Forelimb muscle (tissue), 1 donor: ENCODE measurements around the gene ANGPTL4. TPM values are rescaled to one million over a fixed set of nuclear protein-coding genes. Genes with fewer than 3 reads are reported as not detected.
"Not testable (repeated sequence)": the region's sequence is repeated elsewhere in the genome, so short reads cannot be mapped to it uniquely, and the experiment has no call there.

Experiments used
- DNase-seq: peaks from one replicate; pipeline ENCODE4 v3.0.0-alpha.2; 2013; ENCODE audit warnings: low read depth
- polyA plus RNA-seq: library from polyadenylated mRNA; unstranded; fragments of 120-200 nt; gene quantifications from one replicate; pipeline ENCODE4 v1.2.1, GENCODE V29; 2013; ENCODE audit not compliant: insufficient read length

Gene ANGPTL4
- polyA plus RNA-seq, 1 donor: 1.5 TPM

- peak; percentile 98 for DNase-seq
These were observed 26.1 kb downstream of the ANGPTL4 start, which contains the start of gene RAB11B for GRCh38 chr19:8389891-8390616. Gene RAB11B (plus strand): TSS chr19:8390360. CDS start chr19:8390417, 57 bp downstream.

- DNase-seq: peak; percentile 48
These were observed 26.6 kb downstream of the ANGPTL4 start for GRCh38 chr19:8390617-8390981.

GRCh38 chr19:8391198-8392016 lies 27.5 kb downstream of the ANGPTL4 start:
- no peak for DNase-seq

- DNase-seq: no peak
These were observed 28.1 kb downstream of the ANGPTL4 start for GRCh38 chr19:8392017-8392591.

- no peak for DNase-seq
These were observed 29.4 kb downstream of the ANGPTL4 start for GRCh38 chr19:8393192-8393870.

GRCh38 chr19:8393871-8394250 lies 29.9 kb downstream of the ANGPTL4 start:
- DNase-seq: no peak

GRCh38 chr19:8395621-8396082 lies 31.7 kb downstream of the ANGPTL4 start:
- no peak for DNase-seq

- no peak for DNase-seq
These were observed 32.2 kb downstream of the ANGPTL4 start for GRCh38 chr19:8396185-8396562.

GRCh38 chr19:8396563-8397203 lies 32.7 kb downstream of the ANGPTL4 start:
- no peak for DNase-seq

- no peak for DNase-seq
These were observed 33.3 kb downstream of the ANGPTL4 start for GRCh38 chr19:8397271-8397670.

GRCh38 chr19:8397746-8398310 lies 33.9 kb downstream of the ANGPTL4 start:
- no peak for DNase-seq

GRCh38 chr19:8398311-8398771 lies 34.4 kb downstream of the ANGPTL4 start:
- DNase-seq: no peak

- no peak for DNase-seq
These were observed 35.8 kb downstream of the ANGPTL4 start for GRCh38 chr19:8399681-8400188.

GRCh38 chr19:8401981-8402411 lies 38.0 kb downstream of the ANGPTL4 start:
- DNase-seq: no peak

GRCh38 chr19:8403098-8403819 lies 39.3 kb downstream of the ANGPTL4 start:
- no peak for DNase-seq

- no peak for DNase-seq
These were observed 39.8 kb downstream of the ANGPTL4 start for GRCh38 chr19:8403820-8404109.

GRCh38 chr19:8404391-8405151 lies 40.6 kb downstream of the ANGPTL4 start:
- no peak for DNase-seq

- DNase-seq: not testable (repeated sequence)
These were observed 46.8 kb downstream of the ANGPTL4 start for GRCh38 chr19:8410718-8411117.
